ENCODE data around the gene PGC. TPM values are rescaled to one million over a fixed set of nuclear protein-coding genes. Genes with fewer than 3 reads are reported as not detected.
A peak's percentile ranks its signal among the peaks of the same experiment; 100 is the strongest.

The PGC gene
- total RNA-seq, 6 donors from 2014 or later, result 241 to 4,380 (median 659) TPM

DNA sequence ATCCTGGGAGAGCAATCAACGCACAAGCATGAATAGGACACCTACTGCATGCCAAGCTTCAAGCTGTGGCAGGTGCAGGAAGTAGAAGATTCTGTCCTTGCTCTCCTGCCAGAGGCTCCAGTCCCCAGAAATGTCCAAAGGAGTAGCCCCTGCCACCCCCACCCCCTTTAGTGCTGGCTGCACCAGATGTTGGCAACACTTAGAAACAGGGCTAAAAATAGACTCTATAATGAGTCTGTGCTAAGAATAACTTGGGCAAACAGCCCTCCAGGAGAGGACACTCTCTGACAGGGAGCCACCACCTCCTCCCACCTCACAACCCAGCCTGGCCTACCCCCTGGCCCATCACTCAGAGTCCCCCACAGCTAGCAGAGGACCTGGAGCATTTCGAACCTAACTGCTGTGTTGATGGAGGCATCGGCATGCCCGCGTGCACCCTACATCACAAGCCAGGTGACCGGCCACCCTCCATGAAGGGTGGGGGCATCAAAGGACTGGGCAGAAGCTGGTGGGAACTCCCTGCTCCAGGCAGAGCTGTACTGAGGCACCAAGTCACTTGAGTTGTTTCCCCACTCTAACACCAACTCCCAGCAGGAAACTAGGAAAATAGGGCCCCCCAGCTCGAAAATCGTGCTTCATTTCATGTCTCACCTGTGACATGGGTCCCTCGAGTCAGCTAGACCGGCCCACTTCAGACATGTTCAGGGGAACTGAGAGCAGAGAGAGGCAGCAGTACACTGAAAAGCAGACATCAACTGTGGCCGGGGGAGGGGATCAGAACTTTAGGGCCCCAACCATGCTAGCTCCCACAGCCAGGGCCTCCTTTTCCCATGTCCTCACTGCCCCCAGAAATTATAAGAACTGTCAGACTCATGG, 30.4 kb downstream of the PGC start:
- Histone ChIP-seq H3K36me3 (no peaks in the 10 kb centered on the region), H3K9me3 (no peaks in the 10 kb centered on the region), H3K4me1 (peaks cover 39 to 48% (median 41%) of the 10 kb centered on the region in 4 donors), H3K27me3 (no peaks in the 10 kb centered on the region), H3K27ac (no peak overlapping the region), H3K4me3 (no peak overlapping the region)
- ATAC-seq (ENCODE audit: low FRiP score in 2 of 2), result no peak
- 79 to 88% methylated on average over 10 to 11 of the region's 11 CpGs for WGBS, 2 donors
- no peak for TF ChIP-seq POLR2AphosphoS5 (IDR thresholded peaks at IDR 0.05)
- no peak for TF ChIP-seq EP300 (IDR thresholded peaks at IDR 0.05)
- DNase-seq, result no peak

DNA sequence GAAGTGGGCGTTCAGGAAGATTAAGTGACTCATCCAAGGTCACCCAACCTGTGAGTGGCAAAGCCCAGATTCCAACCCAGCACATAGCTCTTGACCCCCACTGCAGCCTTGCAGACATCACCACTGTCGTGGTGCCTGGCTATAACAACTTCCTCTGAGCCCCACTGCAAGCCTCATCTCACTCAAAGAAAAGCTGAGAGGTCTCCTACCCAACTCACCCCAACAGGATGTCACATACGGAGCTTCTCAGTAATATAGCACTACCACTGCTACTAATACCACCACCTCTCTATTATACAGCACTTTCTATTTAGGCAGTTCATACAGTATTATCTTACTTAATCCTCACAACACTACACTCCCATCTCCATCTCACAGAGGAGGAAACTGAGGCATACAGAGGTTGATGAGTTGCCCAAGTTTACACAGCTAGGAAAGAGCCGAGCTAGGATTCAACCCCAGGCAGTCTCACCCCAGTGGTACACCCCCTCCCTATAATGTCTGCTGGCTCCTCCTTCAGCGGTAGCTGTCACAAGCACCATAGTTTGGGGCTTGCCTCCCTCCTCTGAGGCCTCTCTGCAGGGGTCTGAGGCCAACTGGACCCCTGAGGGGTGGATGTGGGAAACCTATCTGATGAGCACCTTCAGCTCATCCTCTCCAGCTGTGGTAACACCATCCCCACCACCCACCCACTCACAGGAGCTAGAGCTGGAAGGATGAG, 31.2 kb downstream of the PGC start:
- peaks cover 40 to 48% (median 42%) of the 10 kb centered on the region in 4 donors for H3K4me1 ChIP-seq
- no peak overlapping the region for H3K27ac ChIP-seq
- no peaks in the 10 kb centered on the region for H3K36me3 ChIP-seq
- no peak overlapping the region for H3K4me3 ChIP-seq
- TF ChIP-seq, protein P1, sequence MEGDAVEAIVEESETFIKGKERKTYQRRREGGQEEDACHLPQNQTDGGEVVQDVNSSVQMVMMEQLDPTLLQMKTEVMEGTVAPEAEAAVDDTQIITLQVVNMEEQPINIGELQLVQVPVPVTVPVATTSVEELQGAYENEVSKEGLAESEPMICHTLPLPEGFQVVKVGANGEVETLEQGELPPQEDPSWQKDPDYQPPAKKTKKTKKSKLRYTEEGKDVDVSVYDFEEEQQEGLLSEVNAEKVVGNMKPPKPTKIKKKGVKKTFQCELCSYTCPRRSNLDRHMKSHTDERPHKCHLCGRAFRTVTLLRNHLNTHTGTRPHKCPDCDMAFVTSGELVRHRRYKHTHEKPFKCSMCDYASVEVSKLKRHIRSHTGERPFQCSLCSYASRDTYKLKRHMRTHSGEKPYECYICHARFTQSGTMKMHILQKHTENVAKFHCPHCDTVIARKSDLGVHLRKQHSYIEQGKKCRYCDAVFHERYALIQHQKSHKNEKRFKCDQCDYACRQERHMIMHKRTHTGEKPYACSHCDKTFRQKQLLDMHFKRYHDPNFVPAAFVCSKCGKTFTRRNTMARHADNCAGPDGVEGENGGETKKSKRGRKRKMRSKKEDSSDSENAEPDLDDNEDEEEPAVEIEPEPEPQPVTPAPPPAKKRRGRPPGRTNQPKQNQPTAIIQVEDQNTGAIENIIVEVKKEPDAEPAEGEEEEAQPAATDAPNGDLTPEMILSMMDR (IDR thresholded peaks at IDR 0.05), result no peak
- TF ChIP-seq POLR2AphosphoS5 (IDR thresholded peaks at IDR 0.05) (no peak), EP300 (IDR thresholded peaks at IDR 0.05) (no peak), POLR2A (IDR thresholded peaks at IDR 0.05) (no peak)
- H3K27me3 ChIP-seq, result no peaks in the 10 kb centered on the region
- DNase-seq (no peak), ATAC-seq (ENCODE audit: low FRiP score in 2 of 2) (no peak)
- H3K9me3 ChIP-seq, result no peaks in the 10 kb centered on the region
- WGBS, 2 donors, result 85 to 97% methylated on average over 5 of the region's 5 CpGs

DNA sequence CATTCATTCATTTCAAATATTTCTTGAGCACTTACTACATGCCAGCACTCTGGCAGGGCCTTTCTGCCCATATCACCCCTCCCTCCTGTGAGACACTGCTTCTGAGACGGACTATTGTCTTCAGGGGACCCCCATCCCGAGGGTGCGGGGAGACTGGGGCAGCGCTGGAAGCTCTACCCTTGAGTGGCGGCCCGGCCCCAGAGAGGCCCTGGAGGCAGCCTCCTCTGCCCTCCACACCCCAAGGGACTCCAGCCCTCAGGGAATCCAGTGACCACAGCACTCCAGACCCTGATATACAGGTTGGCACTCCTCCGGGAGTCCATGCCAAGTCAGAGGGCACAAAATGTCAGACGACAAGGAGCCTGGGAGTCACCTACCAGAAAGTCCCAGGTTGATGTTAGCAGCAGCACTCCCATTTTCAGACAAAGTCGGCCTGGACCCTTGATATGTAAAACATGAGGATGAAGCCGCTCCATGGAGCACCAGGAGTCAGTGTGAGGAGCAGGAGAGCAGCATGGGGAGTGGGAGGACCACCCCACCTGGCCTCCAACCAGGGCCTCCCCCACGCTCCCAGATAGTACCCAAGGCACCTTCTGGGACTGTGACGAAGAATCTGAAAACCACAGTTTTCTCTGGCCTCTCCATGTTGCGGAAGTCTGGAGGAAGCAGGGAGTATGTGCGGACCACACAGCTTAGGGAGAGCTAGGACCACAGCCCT, 32.5 kb downstream of the PGC start:
- WGBS, 2 donors, result 92 to 93% methylated on average over 12 to 14 of the region's 14 CpGs
- DNase-seq (no peak), ATAC-seq (ENCODE audit: low FRiP score in 2 of 2) (no peak)
- Histone ChIP-seq H3K4me1 (peaks cover 40 to 44% (median 42%) of the 10 kb centered on the region in 4 donors), H3K4me3 (no peak overlapping the region), H3K27me3 (no peaks in the 10 kb centered on the region), H3K27ac (no peak overlapping the region), H3K36me3 (no peaks in the 10 kb centered on the region), H3K9me3 (no peaks in the 10 kb centered on the region)
- TF ChIP-seq POLR2AphosphoS5 (IDR thresholded peaks at IDR 0.05) (no peak), POLR2A (IDR thresholded peaks at IDR 0.05) (no peak), EP300 (IDR thresholded peaks at IDR 0.05) (no peak)
- TF ChIP-seq, protein P1 (IDR thresholded peaks at IDR 0.05), result no peak

DNA sequence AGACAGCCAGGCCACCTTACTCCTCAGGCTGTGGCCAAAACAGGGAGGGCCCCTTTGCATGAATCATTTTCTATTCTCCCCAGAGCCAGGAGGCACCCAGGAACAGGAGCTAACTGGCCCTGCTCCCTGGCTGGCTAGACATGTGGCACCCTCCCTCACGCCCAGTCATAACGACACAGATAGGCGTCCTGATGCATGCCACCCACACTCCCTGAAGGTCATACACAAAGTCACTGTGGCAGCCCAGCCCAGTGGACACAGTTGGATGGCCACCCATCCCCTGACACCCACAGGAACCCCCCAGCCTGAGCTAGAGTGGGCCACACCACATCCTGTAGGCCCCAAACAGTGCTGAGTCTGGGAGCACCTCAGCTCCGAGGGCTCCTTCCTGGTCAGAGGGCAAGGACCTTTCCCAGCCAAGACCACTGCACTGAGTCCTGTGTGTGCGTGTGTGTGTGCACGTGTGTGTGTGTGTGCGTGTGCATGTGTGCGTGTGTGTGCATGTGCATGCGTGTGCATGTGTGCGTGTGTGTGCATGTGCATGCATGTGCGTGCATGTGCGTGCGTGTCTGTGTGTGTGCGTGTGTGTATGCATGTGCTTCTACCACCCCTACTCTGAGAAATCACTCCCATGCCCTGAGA, 33.4 kb downstream of the PGC start:
- H3K4me1 ChIP-seq, result peaks cover 40 to 44% (median 42%) of the 10 kb centered on the region in 4 donors
- ATAC-seq (ENCODE audit: low FRiP score in 2 of 2), result no peak

More for the DNA sequence above, 33.4 kb downstream of the PGC start:
- Histone ChIP-seq H3K27ac (peak overlapping the region; percentile 56 to 78 (median 71)), H3K27me3 (no peaks in the 10 kb centered on the region), H3K9me3 (no peaks in the 10 kb centered on the region), H3K36me3 (no peaks in the 10 kb centered on the region), H3K4me3 (no peak overlapping the region)
- no peak for DNase-seq
- TF ChIP-seq POLR2AphosphoS5 (IDR thresholded peaks at IDR 0.05) (no peak), POLR2A (IDR thresholded peaks at IDR 0.05) (no peak), EP300 (IDR thresholded peaks at IDR 0.05) (no peak)
- TF ChIP-seq, protein P1 (IDR thresholded peaks at IDR 0.05), result no peak
- WGBS, 2 donors, result 71 to 80% methylated on average over 3 to 14 of the region's 14 CpGs
